NCI-H2227 (cell line): ENCODE measurements around the gene MVB12B.

Source experiments
- DNase-seq: peaks from one replicate; lab custom pipeline; 2025; ENCODE audit not compliant: unreplicated experiment; lab: John Stamatoyannopoulos, UW

The MVB12B gene

DNA sequence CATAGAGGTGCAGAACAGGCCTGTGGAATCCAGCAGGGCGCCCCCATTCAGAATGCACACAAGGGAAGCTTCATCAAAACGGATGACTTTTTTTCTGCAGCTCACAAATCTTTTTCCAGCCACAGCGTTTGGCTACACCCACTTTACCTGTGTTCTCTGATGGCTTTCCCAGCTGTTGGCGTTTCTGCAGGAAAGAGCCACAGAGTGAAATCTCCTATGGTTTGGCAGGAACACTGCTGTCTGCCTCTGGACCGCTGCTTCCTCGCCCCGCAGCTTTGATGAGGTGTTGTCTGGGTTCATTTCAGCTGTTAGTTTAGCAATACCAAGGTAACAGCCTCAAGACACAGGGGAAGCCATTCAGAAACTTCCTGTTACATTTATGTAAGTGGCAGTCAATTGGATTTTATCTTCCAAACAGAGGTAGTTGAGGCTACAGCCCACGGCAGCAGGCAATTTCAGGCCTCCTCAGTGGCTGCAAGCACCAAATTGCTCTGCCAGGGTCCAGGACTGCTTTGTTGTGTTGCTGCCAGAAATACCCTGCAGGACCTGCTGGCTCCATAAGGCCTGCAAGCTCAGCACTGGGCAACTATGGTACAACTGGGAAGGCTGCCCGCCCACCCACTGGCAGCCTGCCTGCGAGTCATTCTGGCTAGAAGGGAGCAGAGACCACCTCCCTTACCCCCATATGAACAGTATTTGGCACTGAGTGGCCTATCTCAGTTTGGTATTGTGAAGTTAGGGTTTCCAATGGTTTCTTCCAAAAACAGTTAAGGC is 96.7 kb downstream of the MVB12B start:
- no peak for DNase-seq

DNA sequence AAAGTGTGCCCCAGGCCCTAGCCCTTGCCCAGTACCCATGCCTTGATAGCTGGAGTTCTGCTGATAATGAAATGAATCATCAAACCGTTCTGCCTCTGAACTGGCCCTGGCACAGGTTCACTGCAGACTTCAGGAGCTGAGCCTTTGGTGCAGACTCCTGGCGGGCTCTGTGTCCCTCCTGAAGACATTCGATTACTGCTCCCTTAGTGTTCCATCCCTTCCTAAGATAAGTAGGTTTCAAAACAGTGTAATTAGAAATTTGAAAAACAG is 97.2 kb downstream of the MVB12B start:
- no peak for DNase-seq

DNA sequence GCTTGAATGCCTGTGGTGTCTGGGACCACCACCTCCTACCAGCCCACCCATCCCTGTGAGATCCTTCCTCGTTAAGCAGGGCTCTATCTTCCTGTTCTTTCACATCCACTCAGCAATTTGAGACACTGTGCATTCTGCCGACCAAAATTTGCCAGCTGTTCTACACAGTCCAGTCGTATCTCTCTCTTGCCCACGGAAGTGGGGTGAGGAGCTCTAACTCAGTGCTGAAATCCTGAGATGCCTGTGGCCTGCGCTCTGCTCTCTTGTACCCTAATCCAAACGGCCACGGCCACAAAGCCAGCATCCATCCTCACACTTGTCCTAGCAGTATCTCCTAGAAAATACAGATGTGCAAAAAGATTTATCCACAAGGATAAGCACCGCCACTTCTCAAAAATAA is 97.9 kb downstream of the MVB12B start:
- DNase-seq = no peak

DNA sequence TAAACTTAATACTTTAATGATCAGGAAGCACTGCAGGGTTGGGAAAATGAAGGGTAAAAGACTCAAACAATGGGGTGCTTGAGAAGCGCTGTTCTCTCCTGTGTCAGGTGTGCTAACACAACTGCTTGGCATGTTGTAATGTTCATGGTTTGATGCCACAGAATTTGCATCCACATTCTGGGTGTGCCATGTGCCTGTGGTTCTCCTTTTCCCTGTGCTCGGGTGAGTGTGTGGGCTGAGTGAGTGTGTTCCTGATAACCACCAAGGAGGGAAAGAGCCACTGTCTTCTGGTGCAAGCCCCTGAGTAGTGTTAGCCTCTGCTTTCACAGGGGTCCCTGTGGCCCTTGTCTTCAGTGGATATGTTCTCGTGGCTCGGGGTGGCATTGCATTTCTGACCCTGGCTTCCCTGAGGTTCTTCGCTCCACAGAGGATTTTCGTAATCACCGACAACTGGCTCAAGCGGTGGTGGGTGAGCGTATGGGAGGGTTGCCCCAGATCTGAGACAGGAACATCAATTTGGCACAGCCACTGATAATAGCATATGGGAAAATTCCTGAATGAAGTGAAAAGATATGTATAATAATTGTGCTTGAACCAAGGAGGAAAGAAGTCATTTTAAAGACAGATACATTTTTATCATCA is 102.0 kb downstream of the MVB12B start:
- DNase-seq = no peak

DNA sequence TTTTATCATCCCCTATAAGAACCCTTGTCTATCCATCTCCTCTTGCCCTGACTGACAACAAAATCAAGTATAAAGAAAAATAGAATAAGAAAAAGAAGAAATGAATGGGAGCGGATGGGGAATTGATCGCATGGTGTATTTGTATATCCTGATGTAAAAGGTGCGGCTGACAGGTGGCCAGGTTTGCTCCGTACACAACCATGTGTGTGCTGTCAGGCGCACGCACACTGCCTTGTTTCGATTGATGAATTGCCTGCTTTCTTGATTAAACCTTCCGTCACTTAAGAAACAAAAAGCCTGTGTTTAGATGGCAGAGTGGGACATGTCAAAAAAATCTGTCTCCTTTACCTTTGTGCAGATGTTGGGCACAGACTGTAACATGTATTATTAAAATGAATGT is 102.6 kb downstream of the MVB12B start:
- DNase-seq = no peak

DNA sequence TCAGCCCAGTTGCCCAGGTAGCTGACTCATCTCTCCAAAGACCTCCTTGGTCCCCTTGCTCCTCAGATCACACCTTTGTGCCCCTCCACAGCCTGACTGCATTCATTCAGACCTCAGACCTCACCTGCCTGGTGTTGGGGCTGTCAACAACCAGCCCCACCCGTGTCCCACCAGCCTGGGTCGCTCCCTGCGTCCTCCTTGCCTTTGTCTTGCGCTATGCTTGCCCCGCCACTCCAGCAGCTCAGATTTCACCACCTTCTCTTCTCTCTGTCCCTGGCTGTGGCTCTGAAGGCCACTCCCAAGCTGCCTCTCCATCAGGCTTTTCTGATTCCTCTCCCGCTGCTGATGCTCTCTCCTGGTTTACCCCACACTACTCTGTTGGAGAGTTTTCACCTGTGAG is 103.5 kb downstream of the MVB12B start:
- DNase-seq = no peak

DNA sequence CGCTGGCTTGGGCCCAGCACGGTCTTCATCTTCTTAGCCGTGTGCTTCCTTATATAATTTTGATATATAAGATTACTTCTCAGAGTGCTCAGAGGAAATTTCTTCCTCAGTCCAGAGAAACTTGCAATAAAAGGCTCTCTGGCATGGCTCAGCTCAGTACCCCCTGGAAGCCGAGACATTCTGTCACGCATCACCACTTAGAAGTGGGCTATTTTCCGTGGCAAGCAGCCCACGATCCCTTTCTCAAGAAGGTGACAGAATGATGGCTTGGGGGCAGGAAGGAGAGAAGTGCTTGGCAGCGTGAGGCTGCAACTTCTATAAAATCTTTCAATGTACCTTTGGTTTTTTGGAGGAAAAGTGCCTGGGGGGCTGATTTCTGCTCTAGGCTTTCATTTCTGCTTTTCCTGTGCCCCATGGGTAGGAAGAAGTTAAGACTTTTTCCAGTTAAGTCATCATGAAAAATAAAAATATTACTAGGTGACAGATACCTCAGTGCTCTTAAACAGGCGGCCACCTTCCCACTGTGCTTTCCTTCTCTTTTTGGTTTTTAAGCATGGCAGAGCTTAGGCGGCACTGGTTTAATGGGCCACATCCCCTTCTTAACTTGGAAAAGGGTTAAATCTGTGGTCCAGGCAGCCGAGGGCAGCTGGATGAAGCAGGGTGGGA is 104.6 kb downstream of the MVB12B start:
- no peak for DNase-seq

DNA sequence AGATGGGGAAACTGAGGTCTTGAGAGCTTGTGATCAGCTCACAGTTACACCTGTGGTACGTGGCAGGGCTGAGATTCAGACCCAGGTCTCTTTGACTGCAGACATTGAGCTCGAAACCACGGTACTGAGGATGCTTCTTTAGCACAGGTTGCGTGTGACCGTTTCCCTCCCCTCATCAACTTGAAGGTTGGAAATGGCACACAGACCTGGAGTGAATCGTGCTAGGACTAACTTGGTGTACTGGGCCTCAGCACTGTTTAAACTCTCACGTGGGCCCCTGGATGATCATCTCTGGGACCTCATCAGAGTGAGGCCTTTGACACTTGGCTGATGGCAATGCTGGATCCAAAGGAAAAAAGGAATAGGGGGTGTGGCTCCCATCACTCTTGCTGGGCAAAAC is 106.0 kb downstream of the MVB12B start:
- no peak for DNase-seq

DNA sequence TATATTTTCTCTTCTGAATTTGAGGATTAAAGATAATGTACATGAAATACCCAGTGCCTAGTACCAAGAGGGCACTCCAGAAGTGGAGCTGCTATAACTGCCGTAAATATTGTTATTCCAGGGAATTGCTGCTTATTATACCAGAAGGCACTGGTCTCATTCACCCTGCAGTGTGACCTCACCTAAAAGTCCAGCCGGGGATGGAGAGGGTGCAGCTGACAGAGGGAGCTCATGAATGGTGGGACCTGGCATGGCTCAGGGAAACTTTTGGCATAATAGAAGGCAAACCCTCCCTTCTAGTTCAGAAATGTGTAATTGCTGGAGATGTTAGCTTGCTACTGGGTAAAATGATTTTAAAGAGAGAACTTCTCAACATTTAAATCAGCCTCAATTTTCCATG is 108.5 kb downstream of the MVB12B start:
- DNase-seq = no peak

DNA sequence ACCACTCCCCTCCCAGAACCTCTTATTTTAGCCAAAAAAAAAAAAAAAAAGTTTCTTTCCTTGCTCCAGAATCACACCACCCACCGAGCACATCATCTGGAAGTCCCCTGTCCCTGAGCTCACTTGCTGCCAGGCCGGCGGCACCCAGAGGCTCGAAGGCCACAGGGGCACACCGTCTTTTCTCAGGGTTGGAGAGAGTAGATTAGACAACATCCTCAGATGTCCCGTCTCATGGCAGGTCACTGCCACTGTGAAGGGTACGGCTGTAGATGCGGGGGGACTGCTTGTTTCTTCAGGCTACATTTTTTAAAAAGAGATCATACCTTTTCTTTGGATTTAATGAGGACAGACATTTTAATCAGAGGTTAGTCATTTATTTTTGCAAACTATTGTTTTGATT is 109.0 kb downstream of the MVB12B start:
- DNase-seq = no peak

DNA sequence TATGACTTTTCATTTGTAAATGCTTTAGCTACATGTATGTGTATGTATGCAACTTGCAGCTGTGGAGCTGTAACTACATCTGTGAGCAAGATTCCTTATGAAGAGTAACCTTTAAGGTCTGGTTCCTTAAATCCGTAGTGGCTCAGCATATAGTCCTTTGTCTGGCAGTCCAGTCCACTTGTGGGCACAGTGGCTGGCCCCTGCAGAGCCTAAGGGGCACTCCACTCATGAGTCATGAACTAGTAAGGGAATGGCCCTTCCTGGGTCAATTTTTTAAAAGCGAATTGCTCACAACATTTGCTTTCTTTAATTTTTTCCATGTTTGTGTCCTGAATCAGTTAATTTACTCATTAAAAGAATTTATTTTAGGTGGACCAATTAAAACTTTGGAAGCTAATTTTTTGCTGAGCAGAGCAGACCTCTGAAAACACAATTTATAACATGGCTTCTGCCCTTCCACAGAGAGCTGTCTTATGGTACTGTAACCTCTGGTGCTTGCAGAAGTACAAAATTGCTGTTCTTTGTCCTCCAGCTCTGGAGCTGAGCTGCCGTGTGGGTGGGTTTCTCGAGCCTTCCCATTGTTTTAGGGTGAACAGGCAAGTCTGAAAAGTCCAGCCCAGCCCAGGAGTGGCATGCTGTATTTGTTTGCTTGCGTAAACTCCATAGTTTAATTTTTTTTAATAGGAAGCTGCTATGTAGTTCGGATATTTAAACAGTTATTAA is 110.1 kb downstream of the MVB12B start:
- DNase-seq = peak; percentile 4

DNA sequence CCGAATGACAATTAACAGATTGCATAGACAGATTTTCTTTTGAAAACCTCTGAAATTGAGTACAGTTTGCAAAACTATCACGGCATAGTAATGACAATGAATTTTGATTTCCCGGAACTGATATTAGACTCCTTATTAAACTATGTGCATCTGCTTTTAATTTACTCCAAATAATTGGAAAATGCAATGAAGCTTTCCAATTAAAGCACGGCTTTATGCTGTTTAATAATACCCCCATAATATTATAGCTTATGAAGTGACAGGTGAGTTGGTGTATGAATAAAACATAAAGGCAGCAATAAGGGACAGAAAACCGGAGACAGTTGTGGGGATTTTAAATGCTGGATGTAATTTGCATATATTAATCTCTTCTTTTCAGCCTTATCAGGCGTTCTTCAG is 110.6 kb downstream of the MVB12B start:
- DNase-seq = no peak

DNA sequence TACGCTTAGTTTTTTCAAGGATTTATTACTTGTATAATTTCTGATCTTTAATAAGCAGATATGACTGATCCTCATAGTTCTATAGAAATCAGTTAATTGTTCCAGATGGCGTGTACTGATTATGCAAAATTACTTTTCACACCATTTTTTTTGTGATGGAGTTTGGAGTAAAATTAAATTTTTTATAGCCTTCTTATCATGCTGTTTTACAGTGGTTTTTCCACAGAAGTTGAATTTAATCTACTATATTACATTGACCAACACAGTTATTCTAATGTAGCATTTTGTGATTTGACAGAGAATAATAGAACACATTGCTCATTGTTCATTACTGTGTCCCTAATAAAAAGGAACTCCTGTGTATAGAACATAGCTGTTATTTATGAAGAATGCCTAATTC is 111.1 kb downstream of the MVB12B start:
- DNase-seq = no peak

DNA sequence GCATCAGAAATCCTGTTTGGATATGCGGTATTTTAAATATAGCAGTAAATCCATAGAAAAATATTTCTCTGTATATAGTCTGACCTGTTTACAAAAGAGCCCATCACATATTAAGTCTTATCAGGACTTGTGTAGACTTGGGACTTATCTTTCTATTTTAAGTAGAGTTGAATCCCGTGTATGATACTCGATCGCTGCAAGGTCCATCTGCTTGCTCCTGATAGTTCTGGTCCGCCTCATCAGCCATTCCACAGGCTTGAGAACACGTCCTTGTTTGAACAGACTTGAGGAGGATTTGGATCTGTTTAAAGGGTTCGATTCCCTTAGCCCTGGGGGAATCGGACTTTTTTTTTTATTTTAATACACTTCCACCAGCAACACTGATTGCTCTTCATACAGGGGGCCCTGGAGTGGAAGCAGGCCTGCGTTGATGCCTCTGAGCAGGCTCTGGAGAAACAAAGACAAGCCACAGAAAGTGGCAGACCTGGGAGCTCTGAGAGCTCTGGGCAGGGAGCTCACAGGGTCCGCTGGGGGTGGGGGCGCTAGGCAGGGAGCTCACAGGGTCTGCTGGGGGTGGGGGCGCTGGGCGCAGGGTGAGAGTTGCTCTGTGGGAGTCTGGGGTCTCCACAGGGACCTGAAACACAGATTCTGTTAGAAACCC is 112.2 kb downstream of the MVB12B start:
- DNase-seq = no peak

DNA sequence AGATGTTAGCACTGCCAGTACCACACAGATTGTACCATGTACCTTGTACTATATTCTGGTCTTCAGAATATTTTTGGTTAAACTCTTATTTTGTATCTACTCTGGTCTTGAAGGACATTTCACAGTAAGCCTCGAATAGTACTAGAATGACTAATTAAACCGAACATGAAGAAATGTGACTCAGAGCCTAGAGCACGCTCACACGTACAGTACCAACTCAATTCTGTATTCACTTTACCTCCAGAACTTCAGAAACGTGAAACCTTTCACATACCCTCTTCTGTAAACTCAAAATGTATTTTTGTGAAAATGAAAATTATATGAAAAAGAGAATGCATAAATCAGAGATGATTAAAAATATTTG is 112.8 kb downstream of the MVB12B start:
- DNase-seq = no peak

DNA sequence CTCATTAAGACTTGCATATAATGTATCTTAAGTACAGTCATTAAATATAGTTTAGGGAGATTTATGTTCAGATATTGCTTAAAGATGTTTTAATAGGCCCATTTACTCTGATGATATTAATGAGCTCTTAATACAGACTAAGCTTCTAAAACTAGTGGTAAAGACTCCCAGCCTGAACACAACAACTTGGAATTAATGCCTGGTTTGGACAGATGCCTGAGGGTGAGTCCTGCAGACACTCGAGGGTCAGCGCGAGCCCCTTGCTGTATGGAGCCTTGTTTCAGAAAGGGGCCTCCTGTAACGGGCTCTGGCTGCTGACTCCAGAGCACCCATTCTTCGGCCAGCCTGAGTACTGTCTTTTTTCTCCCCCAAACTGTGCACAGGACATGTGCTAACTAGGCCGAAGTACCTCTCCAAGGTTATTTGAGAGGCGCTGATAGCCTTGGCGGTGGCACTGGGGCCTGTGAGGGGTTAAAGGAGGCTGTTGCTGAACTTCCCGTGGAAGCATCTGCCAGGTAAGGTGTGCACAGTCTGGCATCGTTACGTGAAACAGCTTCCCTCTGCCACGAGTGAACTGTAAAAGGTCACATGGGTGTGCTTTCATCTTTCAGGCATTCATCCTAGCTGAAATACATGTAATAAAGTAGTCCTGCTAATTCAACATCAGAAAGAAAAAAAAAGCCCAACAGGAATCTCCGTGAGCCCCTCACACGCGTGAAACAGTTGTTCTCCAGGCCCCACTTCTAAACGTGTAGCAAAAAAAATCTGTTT is 113.4 kb downstream of the MVB12B start:
- no peak for DNase-seq

DNA sequence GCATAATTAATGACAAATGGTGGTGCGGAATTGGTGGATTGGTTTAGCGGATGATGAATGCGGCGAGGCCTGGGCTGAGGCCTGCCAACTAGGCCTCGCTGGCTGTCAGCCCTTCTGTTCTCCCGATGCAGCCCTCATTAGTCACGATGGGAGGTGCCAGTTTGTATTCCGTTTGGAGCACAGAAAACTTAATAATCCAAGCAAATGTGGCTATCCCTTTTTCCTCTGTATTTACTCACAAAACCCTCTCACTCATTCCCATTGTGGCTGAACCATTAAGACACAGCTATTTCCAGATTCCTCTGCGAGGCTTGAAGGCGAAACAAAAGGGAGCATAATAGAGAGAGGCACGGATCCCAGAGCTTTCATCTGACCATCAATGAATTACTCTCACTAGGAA is 114.3 kb downstream of the MVB12B start:
- DNase-seq = peak; percentile 26

DNA sequence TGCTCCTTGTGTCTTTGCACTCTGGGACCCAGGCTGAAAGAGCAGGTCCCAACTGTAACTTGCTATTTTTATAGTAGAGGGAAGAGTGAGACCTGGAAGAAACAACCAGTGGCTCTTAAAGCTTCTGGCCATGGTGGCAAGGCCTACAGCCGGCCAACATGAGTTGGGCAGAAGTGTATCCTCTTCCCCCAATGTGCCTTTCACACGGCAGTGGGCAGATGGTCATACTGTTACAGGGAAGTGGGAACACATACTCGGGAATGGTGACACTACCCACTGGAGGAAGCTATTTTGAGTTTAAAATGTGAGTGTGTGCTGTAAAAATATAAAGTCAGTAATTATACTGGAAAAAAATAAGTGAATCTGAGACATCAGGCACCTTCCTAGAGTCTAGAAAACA is 116.0 kb downstream of the MVB12B start:
- no peak for DNase-seq

DNA sequence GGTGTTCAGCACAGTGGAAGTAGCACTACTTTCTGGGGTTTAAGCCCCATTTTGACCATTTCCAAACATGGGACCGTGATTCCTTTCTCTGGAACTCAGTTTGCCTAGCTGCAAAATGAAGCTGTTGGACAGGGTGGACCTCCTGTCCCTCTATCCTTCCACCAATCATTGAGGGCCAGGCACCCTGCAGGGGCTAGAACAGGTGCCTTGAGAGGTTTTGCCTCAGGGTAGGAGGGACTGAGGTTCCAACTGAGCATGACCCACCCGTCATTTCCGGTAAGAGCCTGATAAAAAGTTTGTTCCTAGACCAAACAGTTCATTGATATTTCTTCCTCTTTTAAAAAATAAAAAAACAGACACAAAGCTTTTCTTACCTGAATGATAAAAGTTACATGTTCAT is 116.5 kb downstream of the MVB12B start:
- DNase-seq = no peak

DNA sequence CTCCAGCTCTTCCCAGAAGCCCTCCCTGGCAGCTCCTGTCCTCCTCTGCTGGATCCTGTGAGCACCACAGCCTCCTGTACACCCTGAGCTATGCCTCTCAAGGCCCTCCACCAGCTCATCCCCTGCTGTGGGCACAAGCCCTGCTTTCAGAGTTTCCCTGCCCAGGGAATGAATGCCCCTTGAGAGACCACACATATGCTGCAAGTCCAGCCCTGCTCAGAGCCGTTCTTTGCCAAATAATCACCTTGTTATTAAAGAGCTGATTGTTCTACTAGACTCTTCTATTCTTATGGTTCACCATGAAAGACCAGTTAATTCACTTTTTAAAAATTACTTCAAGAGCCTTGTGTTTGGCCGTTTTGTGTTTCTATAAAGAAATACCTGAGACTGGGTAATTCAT is 121.5 kb downstream of the MVB12B start:
- DNase-seq = no peak
